NT2/D1 (cell line): Measurements from ENCODE around the gene FKBP8.

Experiments
- YY1 ChIP-seq: IDR thresholded peaks from 2 replicates; pipeline ENCODE4 v1.6.1; 2011; ENCODE audit not compliant: insufficient read length, insufficient read depth
- ZNF274 ChIP-seq: IDR thresholded peaks from 2 replicates; pipeline ENCODE4 v1.6.1; 2011; ENCODE audit warnings: mild to moderate bottlenecking, low read depth, low read length

GRCh38 chr19:18587962-18588610 lies 44.7 kb upstream of the FKBP8 start:
- no peak for TF ChIP-seq YY1
- TF ChIP-seq ZNF274, result no peak
